ENCODE measurements around the gene PLCB2.

PLCB2 gene

DNA sequence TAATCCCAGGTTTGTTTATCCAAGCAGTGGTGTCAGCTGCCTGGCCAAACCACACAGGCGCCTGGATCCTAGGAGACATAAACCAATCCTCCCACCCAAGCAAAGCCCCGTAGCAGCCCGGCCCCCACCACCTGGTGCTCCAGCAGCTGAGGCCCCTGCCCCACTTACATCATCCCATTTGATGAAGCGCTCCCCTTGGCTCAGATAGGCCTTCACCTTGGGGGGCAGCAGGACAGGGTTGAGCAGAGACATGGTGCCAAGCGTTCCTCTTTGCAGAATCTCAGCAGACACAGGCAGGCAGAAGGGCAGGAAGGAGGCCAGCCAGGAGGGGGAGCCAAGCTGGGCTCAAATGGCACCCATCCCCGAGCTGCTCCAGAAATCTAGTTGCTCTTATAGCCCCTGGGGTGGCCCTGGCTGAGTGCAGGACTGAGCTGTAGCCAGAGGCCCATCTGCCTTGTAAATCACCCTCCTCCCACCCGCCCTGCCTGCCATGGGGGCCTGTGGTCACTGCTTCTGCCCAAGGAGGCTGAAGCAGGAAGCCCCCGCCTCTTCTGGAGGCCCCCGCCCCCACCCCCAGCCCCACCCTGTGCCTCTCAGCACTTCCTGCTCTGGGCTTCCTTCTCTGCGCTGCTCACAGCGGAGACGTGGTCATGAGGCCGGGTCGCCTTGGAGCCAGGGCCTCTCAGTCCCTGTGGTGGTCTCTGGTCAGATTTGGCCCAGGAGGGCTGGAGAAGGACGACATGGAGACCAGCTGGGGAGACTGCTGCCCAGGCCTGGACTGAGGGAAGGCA is at the start of gene PLCB2:
Gene PLCB2 (minus strand): TSS at position 515 of the 791 bp plus-strand sequence. CDS start 263 bp downstream, at position 252.
- DNase-seq (ENCODE audit: low read depth in 3 of 3), result peak in 2 of 3 experiments; percentile 32 to 61

- no peak for DNase-seq (ENCODE audit: low read depth in 3 of 3)
Measured at GRCh38 chr15:40357246-40357645, 49.5 kb upstream of the PLCB2 start.

GRCh38 chr15:40355976-40356585 is 48.3 kb upstream of the PLCB2 start:
- DNase-seq (ENCODE audit: low read depth in 3 of 3), result no peak

DNA sequence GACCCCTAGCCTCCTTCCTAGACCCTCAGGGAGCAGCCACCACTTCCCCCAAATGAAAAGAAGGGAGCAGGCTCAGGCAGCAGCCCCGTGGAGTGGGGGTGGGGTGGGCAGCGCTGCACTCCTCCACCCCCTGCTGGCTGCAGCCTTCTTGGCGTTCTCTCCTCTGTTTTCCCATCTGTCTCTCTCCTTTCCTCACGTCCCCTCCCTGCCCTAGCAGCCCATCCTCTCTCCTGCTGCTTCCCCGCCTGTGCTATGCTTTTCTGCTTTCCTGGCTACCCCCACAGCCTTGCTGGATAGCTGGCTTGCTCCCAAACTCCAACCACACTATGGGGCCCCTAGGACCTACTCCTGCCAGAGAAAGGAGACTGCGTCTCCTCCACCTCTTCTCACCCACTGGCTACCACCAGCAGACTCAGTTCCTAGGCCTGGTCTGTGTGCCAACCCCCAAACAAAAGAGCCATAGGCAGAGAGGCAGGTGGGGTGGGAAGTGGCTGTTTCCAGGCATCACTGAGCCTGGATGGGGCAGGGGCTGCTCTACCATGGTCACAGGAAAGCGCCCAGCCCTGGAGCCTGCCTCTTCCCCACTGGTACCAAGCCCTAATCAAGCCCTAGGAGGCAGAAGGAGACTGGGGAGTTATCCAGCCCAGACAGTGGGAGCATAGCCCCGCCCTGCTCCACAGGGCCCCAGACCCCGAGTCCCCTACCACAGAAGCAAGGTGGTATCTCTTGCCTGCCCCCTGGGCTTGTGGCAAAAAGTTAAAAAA is 46.9 kb upstream of the PLCB2 start:
- no peak for DNase-seq (ENCODE audit: low read depth in 3 of 3)

GRCh38 chr15:40353697-40354096 is 46.0 kb upstream of the PLCB2 start:
- DNase-seq (ENCODE audit: low read depth in 3 of 3), result no peak

- no peak for DNase-seq (ENCODE audit: low read depth in 3 of 3)
Measured at GRCh38 chr15:40352281-40352901, 44.7 kb upstream of the PLCB2 start.

- no peak for DNase-seq (ENCODE audit: low read depth in 3 of 3)
Measured at GRCh38 chr15:40349163-40349562, 41.4 kb upstream of the PLCB2 start.

- no peak for DNase-seq (ENCODE audit: low read depth in 3 of 3)
Measured at GRCh38 chr15:40348474-40348870, 40.7 kb upstream of the PLCB2 start.

- no peak for DNase-seq (ENCODE audit: low read depth in 3 of 3)
Measured at GRCh38 chr15:40347559-40348473, 40.1 kb upstream of the PLCB2 start.

DNA sequence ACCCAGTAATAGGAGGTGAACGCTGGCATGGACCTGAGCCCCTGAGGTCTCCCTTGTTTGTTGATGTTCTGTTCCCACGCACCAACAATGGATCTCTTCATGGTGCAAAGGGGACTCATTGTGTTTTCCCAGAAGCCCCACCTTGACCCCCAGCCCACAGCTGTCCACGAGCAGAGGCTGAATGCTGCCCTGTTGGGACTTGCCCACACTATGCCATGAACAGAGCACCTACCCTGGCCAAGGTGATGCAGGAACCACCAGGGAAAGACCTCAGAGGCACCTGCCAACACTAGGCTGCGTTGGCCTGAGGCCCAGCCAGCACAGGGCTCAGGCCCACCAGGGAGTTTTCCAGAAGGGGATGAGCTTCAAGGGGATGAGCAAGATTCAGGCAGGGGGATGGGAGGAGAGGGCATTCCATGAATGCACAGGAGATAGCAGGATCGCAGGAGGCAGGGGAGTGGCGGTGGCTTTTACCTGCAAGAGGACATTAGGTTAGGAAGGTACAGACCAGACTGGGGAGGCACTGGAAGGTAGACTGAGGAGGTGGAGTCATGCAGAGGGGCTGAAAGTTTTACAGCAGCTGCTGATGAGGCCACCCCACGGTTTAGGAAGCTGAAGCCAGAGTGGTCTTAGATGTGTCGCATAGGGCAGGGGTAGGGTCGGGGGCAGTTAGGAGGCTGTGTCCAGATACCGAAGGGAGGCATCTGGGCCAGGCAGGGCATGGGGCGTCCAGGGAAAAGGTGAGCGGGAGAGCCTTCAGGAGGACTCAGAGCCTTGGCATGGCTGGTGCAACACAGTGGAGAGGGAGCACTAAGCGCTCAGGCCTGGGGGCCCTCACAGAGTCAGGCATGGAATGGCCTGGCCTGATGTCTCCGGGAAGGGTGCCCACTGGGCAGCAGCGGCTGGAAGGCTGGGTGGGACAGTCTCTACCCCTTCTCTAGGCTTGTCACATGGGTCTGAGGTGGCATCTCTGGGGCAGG is 39.1 kb upstream of the PLCB2 start:
- DNase-seq (ENCODE audit: low read depth in 3 of 3), result no peak

GRCh38 chr15:40345867-40346578 is 38.3 kb upstream of the PLCB2 start:
- DNase-seq (ENCODE audit: low read depth in 3 of 3), result no peak

DNA sequence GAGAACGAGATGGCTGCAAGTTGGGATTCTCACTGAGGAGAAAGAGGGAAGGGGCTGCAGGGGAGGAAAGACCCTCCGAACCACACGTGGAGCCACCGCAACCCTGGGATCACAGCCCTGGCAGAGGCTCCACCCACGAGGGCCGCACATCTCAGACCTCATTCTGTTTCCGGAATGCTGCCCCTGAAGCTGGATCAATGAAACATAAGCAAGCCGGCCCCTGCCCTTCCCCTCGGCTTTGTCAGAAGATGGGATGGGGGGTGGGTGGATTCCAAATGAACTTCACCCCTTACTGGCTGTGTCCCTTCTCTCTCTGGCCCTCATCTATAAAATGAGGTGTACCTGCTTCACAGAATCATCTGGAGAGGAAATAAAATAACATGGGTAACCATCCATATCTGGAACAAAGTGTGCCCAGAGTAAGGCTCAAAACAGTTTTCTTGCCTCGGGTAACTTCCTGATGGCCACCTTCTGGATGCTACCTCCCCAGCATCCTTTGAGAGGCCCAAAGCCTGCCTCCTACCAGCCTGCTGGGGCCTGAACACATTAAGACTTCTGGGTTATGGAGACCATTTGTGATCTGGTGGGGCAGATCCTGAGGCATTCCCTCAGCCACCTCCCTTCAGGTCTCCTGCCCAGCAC is 37.6 kb upstream of the PLCB2 start:
- no peak for DNase-seq (ENCODE audit: low read depth in 3 of 3)

DNA sequence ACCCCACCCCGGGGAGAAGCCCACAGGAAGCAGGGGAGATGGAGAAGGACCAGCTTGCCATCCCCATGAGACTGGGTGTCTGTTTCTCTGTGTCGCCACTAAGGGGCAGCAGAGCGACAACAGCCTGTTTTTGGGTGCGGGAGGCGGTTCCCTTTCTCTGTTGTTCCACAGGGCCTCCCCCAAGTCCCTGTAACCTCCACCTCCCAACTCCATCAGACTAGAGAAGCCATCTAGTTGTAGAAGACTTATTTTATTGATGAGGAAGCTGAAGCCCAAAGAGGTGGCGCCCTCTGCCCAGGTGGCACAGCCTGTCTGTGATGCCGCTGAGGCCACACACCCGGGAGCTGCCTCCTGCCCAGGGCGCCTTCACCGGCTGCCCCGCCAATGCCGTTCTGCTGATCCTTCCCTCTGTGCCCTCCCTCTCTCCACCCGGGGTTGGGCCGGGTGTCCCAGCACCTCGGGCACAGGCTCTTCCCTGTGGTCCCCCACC is 36.9 kb upstream of the PLCB2 start:
- DNase-seq (ENCODE audit: low read depth in 3 of 3), result peak; percentile 47 to 64 (median 53)

DNA sequence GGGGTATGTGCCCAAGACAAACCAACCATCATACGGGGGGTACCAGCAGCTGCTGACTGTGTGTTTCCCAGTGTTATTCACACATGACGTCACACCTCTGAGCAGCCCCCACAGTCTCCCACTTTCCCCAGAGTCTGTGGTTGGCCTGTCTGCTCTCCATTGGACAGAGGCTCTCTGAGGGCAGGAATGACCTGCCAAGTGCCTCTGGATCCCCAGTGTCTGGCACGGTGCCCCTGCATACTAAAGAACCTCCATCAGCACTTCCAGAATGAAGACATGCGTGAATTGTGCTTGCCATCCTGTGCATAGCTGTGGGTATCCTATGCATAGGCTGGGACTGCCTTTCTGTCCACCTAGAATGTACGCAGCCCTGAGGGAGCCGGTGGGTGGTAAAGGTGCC is 36.5 kb upstream of the PLCB2 start:
- DNase-seq (ENCODE audit: low read depth in 3 of 3), result no peak

DNA sequence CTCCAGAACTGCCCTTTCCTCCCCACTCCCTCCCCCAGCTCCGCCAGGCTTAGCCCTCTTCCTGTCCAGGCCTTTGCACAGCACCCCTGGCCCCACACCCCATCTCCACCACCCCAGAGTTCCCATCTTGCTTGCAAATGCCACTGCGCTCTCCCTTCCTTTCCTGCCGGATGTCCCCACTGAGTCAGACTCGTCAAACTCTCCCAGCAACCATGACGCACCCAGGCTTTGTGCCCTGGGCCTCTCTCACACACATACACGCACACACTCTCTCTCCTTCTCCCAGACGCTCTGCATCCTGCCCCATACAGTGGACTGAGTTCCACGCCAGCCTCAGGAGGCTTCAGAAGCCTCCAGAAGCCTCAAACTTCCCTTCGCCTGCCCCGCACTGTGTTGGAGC is 35.8 kb upstream of the PLCB2 start:
- DNase-seq (ENCODE audit: low read depth in 3 of 3), result no peak

DNA sequence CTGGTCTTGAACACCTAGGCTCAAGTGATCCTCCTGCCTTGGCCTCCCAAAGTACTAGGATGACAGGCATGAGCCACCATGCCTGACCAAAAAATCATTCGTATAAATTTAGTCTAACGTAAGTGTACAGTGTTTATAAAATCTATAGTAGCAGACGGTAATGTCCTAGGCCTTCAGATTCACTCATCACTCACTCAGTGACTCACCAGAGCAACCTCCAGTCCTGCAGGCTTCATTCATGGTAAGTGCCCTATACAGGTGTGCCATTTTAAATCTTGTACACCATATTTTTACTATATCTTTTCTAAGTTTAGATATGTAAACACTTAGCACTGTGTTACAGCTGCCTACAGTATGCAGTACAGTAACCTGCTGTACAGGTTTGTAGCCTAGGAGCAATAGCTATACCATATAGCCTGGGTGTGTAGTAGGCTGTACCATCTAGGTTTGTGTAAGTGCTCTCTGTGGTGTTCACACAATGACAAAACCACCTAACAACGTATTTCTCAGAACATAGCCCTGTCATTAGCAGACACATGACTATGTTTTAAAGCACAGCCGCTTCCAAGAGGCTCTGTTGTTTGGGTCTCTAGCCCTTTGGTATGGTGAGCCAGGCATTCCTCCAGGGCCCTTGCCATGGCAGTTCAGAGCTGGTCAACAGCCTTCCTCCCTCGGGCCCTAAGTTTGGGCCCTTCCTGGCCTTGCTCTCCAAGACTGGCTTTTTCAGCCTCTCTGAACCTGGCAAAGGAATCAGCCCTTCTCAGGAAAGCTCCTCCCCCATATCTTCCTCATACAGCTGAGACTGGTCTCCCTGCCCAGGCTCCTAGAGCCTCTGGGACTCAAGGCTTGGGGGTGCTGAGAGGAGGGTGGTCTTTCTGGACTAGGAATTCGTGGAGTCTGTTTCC is 34.9 kb upstream of the PLCB2 start:
- DNase-seq (ENCODE audit: low read depth in 3 of 3), result no peak

GRCh38 chr15:40340740-40341400 is 33.1 kb upstream of the PLCB2 start, which contains the start of gene CCDC9B:
CCDC9B (minus strand) TSS chr15:40340939; CDS start chr15:40340819, 120 bp downstream.
- DNase-seq (ENCODE audit: low read depth in 3 of 3), result no peak

Measured in stimulated activated CD4-positive, alpha-beta T cell treated with anti-CD3 and anti-CD28 coated beads, TNF-alpha, amount 100 ng/mL, for 24 hours (primary cell).